Ovary (tissue), 9 donors: ENCODE data around the gene KCNK1. TPM values are rescaled to one million over a fixed set of nuclear protein-coding genes. Genes with fewer than 3 reads are reported as not detected.

Experiments
- DNase-seq, 5 donors: peaks; one replicate each; pipeline ENCODE4 v3.0.0-alpha.2; 2019 to 2020
- H3K27ac ChIP-seq, 2 donors: fragments of 200-600 bp; one replicate each; pipeline versions ENCODE4 v1.5.1 to v1.8.0; 2019 to 2022
- H3K27me3 ChIP-seq: fragments of 200-600 bp; one replicate; pipeline ENCODE4 v1.8.0; 2022
- H3K36me3 ChIP-seq: fragments of 200-600 bp; sonication (generic); one replicate; pipeline ENCODE4 v1.5.1; 2019
- H3K4me1 ChIP-seq: one replicate; pipeline ENCODE4 v1.8.1; 2013; ENCODE audit warnings: mild to moderate bottlenecking, moderate library complexity; ENCODE audit not compliant: insufficient read depth
- H3K4me3 ChIP-seq: fragments of 200-600 bp; sonication (generic); one replicate; pipeline ENCODE4 v1.5.1; 2017
- H3K9me3 ChIP-seq, 2 donors: fragments of 200-600 bp in 1 of 2; sonication (generic) in 1 of 2; one replicate each; pipeline versions ENCODE4 v1.5.1 to v1.8.1; 2013 to 2019; ENCODE audit warnings: mild to moderate bottlenecking in 1 of 2, moderate library complexity in 1 of 2
- EP300 ChIP-seq: sonication (generic); formaldehyde crosslinking; IDR thresholded peaks from one replicate; pipeline ENCODE4 v1.6.1; 2017; ENCODE audit warnings: antibody characterized with exemption
- POLR2A ChIP-seq: fragments of 450-650 bp; IDR thresholded peaks from one replicate; pipeline ENCODE4 v1.6.1; 2017; ENCODE audit warnings: antibody characterized with exemption, mild to moderate bottlenecking, moderate library complexity
- WGBS, 3 donors: extraction: QIAGEN DNeasy Blood & Tissue Kit in 1 of 3; methylation state at CpG; one replicate each; pipeline versions ENCODE4 v1.1.5 to v1.1.7; 2013 to 2017; 5-methylcytosine and 5-hydroxymethylcytosine counted together
- intact Hi-C, 4 donors: fragments of 100-400 bp; cut with DNase I; formaldehyde crosslinking; loops; one replicate each; pipeline versions ENCODE4 v1.11.0 to v1.15.1; 2022 to 2023
- polyA plus RNA-seq, 2 donors: library from polyadenylated mRNA; stranded (reverse); fragments of 200-250 nt in 1 of 2; fragments of 350-450 nt in 1 of 2; fragmentation: Illumina TruSeq in 1 of 2; extraction: RNeasy Lipid Tissue Mini Kit (QIAGEN cat#74804) in 1 of 2; gene quantifications; one replicate each; pipeline ENCODE4 v1.2.3, GENCODE V29; 2013 to 2014
- total RNA-seq, 7 donors: library from RNA; depleted of rRNA in 2 of 7; stranded (reverse); fragments of >200 nt in 2 of 7; fragmentation: NEBNext Ultra II Directional in 3 of 7; extraction: Animal tissue kit (Norgen Biotek cat#: 25700) in 3 of 7; gene quantifications; one replicate each; pipeline versions ENCODE4 v1.1.0 to v1.2.4, GENCODE V29; 2016 to 2023
- TF ChIP-seq, protein P1 (sequence below), 3 donors: fragments of 450-650 bp in 2 of 3; fragments of 200-600 bp in 1 of 3; IDR thresholded peaks; one replicate each; pipeline versions ENCODE4 v1.5.1 to v1.8.0; 2016 to 2022; ENCODE audit warnings: antibody characterized with exemption in 3 of 3, mild to moderate bottlenecking in 1 of 3
- donor health status: DM: no; HTN: no; CAD: no; lungs with moderate emphysema.
- donor health status: DM: no; HTN: no; CAD: no.
- donor health status: Bipolar disorder and iron deficiency.
- donor health status: DM: yes; HTN: yes; CAD: no.
- donor health status: DM: no; HTN: no; CAD: no.
- donor health status: DM: yes; HTN: yes; CAD: no.

Gene KCNK1
- total and polyA plus RNA-seq, 9 donors = 3.1 to 24.8 (median 4.9) TPM

DNA sequence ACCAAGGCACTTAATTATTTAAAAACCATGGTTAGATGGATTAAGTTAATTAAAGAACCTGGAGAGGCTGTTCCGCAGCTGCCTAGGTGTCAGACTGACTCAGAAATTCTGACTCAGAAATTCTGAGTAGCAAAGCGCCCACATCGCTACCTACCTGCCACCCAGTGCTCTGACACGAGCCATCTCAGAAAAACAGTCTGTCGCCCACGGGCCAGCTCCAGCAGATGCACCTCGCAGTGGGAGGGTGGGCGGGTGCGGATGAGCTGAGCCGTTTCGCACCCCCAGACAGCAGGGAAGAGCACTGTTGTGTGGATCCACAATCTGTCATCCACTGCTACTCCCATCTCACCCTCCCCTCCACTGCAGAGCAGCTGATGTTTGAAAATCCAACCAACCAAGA is 13.5 kb downstream of the KCNK1 start:
- H3K4me3 ChIP-seq = no peak overlapping the region
- DNase-seq = no peak
- no peaks in the 10 kb centered on the region for H3K4me1 ChIP-seq
- intact Hi-C loops = no loop called here
- WGBS, 3 donors = 91 to 95% (median 94%) methylated on average over 11 of the region's 11 CpGs
- TF ChIP-seq POLR2A = no peak
- no peak for TF ChIP-seq EP300
- TF ChIP-seq, protein P1, sequence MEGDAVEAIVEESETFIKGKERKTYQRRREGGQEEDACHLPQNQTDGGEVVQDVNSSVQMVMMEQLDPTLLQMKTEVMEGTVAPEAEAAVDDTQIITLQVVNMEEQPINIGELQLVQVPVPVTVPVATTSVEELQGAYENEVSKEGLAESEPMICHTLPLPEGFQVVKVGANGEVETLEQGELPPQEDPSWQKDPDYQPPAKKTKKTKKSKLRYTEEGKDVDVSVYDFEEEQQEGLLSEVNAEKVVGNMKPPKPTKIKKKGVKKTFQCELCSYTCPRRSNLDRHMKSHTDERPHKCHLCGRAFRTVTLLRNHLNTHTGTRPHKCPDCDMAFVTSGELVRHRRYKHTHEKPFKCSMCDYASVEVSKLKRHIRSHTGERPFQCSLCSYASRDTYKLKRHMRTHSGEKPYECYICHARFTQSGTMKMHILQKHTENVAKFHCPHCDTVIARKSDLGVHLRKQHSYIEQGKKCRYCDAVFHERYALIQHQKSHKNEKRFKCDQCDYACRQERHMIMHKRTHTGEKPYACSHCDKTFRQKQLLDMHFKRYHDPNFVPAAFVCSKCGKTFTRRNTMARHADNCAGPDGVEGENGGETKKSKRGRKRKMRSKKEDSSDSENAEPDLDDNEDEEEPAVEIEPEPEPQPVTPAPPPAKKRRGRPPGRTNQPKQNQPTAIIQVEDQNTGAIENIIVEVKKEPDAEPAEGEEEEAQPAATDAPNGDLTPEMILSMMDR (IDR thresholded peaks at IDR 0.05) = no peak
- no peak overlapping the region for H3K27ac ChIP-seq
- no peaks in the 10 kb centered on the region for H3K27me3 ChIP-seq
- H3K9me3 ChIP-seq = no peaks in the 10 kb centered on the region
- no peaks in the 10 kb centered on the region for H3K36me3 ChIP-seq

DNA sequence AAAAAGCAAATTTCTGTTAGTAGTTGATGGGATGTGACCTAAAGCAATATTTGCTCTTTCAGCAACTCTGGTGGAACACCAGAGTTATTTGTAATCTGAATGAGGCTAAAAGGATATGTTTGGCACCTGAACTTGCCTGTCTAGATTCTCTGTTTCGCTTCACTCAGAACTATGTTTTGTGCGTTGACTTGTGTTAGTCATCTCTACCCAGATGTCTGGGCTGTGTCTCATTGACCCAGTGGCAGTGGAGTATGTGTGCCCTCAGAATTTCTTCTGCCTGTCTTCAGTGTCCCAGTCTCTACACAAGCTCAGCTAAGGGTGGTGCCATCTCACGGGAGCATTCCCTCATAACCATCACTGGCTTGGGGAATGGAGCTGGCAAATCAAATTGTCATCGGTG is 13.9 kb downstream of the KCNK1 start:
- no peaks in the 10 kb centered on the region for H3K27me3 ChIP-seq
- H3K4me1 ChIP-seq = no peaks in the 10 kb centered on the region
- 94 to 97% (median 96%) methylated on average over 4 of the region's 4 CpGs for WGBS, 3 donors
- no peak overlapping the region for H3K4me3 ChIP-seq
- no peaks in the 10 kb centered on the region for H3K9me3 ChIP-seq
- intact Hi-C loops = no loop called here
- DNase-seq = no peak
- H3K36me3 ChIP-seq = no peaks in the 10 kb centered on the region
- TF ChIP-seq, protein P1 (IDR thresholded peaks at IDR 0.05) = no peak
- no peak for TF ChIP-seq EP300
- TF ChIP-seq POLR2A = no peak
- H3K27ac ChIP-seq = no peak overlapping the region

DNA sequence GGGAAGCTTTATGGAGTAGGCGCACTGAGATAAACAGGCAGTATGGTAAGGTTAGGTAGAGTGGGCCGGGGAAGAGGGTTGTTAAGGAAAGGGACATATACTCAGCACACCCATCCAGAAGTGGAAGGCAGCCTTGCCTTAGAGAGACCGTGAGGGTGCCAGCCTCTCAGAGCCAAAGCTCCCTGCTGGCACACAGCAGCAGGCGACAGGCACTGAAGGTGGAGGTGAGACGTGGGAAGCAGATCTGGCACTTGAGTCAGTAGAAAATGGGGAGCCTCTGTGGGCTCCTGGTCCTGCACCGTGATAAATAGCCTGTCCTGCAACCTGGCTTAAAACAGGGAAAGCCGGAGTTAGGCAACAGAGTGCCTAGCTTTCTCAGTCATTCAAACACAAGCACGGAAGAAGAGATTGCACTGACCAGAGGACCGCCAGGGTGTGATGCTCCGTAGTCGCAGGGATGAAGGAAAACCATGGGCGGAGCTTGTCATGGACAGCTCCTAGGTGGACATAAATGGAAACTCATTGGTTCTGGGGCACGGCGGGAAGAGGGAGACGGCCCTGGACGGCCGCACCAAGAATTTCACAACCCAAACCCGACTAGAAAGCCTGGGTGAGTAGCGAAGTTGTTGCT is 15.5 kb downstream of the KCNK1 start:
- H3K9me3 ChIP-seq = no peaks in the 10 kb centered on the region
- H3K4me1 ChIP-seq = no peaks in the 10 kb centered on the region
- intact Hi-C loops = no loop called here
- no peaks in the 10 kb centered on the region for H3K36me3 ChIP-seq
- 89 to 96% (median 95%) methylated on average over 19 of the region's 19 CpGs for WGBS, 3 donors
- TF ChIP-seq, protein P1 (IDR thresholded peaks at IDR 0.05) = no peak
- no peak for TF ChIP-seq POLR2A
- TF ChIP-seq EP300 = no peak
- DNase-seq = no peak
- H3K27me3 ChIP-seq = no peaks in the 10 kb centered on the region
- H3K27ac ChIP-seq = no peak overlapping the region
- H3K4me3 ChIP-seq = no peak overlapping the region

DNA sequence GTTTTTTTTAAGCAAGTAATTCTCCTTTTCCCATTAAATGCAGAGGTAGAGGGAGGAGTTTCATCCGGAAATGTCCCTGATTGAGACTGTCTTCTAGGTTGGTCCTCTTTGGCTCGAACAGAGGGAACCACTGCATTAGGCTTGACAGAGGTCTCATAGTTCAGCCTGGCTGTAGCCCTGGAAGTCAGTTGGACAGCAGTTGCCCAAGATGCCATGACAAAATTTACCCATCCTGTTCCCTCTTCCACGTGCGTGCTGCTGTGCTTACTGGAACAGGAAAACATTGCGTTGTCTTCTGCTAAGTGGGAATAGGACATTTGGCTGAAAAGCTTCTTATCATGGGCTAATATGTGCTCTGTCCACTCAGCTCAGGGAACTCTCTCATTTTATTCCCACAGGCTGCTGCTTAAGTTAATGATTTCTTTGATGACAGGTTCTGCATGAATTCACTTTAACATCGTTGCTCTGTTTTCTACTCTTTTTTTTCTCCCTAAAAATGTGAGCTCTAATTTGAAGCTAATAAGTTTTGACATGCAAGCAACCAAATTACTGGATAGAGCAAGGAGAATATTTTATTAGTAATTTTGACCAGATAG is 18.0 kb downstream of the KCNK1 start:
- TF ChIP-seq, protein P1 (IDR thresholded peaks at IDR 0.05) = no peak
- intact Hi-C loops = no loop called here
- WGBS, 3 donors = 87 to 92% (median 88%) methylated on average over 6 of the region's 6 CpGs
- H3K27ac ChIP-seq = no peak overlapping the region
- H3K27me3 ChIP-seq = no peaks in the 10 kb centered on the region
- H3K4me1 ChIP-seq = no peaks in the 10 kb centered on the region
- H3K4me3 ChIP-seq = no peak overlapping the region
- H3K36me3 ChIP-seq = no peaks in the 10 kb centered on the region
- no peak for DNase-seq
- H3K9me3 ChIP-seq = no peaks in the 10 kb centered on the region
